Stimulated activated CD4-positive, alpha-beta T cell treated with anti-CD3 and anti-CD28 coated beads, Interleukin-15, amount 100 ng/mL, for 1 hour (primary cell): ENCODE measurements around the gene ZNF710.
A peak's percentile ranks its signal among the peaks of the same experiment; 100 is the strongest.
"Not testable (repeated sequence)": the region's sequence is repeated elsewhere in the genome, so short reads cannot be mapped to it uniquely, and the experiment has no call there.

Experiments used
- DNase-seq, 2 donors: peaks; one replicate each; pipeline ENCODE4 v3.0.0-alpha.2; 2020; ENCODE audit warnings: low read depth in 1 of 2, low spot score in 1 of 2

ZNF710 gene

GRCh38 chr15:90101130-90101968, 100.2 kb downstream of the ZNF710 start:
- DNase-seq, result no peak

- peak; percentile 51 to 63 for DNase-seq
Observed at GRCh38 chr15:90101969-90102890, 101.1 kb downstream of the ZNF710 start, which contains the start of gene IDH2. Gene IDH2 (minus strand): TSS chr15:90102468. CDS start chr15:90102390, 78 bp downstream.

- no peak for DNase-seq
Observed at GRCh38 chr15:90103701-90104329, 102.7 kb downstream of the ZNF710 start.

- DNase-seq, result no peak
Observed at GRCh38 chr15:90104551-90104950, 103.4 kb downstream of the ZNF710 start.

GRCh38 chr15:90105521-90105920, 104.4 kb downstream of the ZNF710 start:
- DNase-seq, result no peak

- no peak for DNase-seq
Observed at GRCh38 chr15:90106522-90107117, 105.5 kb downstream of the ZNF710 start.

- not testable (repeated sequence) for DNase-seq
Observed at GRCh38 chr15:90108038-90108437, 106.9 kb downstream of the ZNF710 start.

GRCh38 chr15:90109163-90109751, 108.1 kb downstream of the ZNF710 start:
- not testable (repeated sequence) for DNase-seq

GRCh38 chr15:90113166-90113565, 112.0 kb downstream of the ZNF710 start:
- DNase-seq, result no peak

GRCh38 chr15:90114451-90114901, 113.4 kb downstream of the ZNF710 start:
- DNase-seq, result no peak

GRCh38 chr15:90115783-90116182, 114.7 kb downstream of the ZNF710 start:
- DNase-seq, result no peak

- no peak for DNase-seq
Observed at GRCh38 chr15:90119367-90119766, 118.2 kb downstream of the ZNF710 start.

GRCh38 chr15:90121086-90121485, 120.0 kb downstream of the ZNF710 start:
- DNase-seq, result no peak

GRCh38 chr15:90124507-90124906, 123.4 kb downstream of the ZNF710 start:
- DNase-seq, result no peak

- DNase-seq, result no peak
Observed at GRCh38 chr15:90126022-90126421, 124.9 kb downstream of the ZNF710 start.

GRCh38 chr15:90126596-90127435, 125.7 kb downstream of the ZNF710 start:
- no peak for DNase-seq

- no peak for DNase-seq
Observed at GRCh38 chr15:90130291-90130690, 129.2 kb downstream of the ZNF710 start.
